Measurements from ENCODE around the gene CHKA.
A peak's percentile ranks its signal among the peaks of the same experiment; 100 is the strongest.

The CHKA gene

DNA sequence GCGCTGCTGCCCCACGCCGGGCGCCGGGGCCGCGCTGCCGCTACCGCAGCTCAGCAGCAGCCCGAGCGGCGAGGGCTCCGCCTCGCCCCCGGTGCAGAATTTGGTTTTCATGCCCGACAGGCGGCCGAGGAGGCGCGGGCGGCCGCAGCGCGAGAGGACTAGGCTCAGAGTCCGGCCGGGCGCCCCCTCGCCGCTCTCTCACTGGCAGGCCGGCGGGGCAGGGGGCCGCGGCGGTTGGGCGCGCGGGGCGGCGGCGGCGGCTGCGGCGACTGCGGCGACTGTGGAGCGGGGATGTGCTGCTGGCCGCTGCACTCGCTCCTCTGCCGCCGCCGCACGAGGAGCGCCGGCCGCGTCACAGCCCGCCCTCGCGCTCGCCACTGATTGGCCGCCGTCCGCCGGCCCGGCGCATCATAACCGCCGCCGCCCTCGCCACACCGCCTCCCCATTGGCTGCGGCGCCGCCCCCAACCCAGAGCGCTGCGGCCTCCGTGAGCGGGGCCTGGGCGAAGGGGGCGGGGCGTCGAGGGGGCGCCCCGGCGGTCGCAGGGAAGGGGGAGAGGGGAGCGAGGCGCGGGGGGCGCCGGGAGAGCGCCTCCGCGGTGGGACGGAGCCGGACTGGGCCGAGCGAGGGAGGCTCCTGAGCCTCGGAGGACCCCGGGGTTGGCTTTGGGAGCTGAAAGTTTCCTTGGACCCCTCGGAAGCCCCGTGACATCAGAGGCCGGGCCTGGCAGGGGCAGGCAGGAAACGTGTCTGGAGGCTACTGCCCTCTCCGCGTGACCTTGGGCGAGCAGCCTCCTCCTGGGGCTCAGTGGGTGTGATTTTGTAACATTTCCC is at the start of gene CHKA:
TSS of gene CHKA (minus strand) at position 322 of the 833 bp plus-strand sequence. CDS start at position 111, 211 bp downstream.
- peak; percentile 99 for DNase-seq (ENCODE audit: low spot score)

DNA sequence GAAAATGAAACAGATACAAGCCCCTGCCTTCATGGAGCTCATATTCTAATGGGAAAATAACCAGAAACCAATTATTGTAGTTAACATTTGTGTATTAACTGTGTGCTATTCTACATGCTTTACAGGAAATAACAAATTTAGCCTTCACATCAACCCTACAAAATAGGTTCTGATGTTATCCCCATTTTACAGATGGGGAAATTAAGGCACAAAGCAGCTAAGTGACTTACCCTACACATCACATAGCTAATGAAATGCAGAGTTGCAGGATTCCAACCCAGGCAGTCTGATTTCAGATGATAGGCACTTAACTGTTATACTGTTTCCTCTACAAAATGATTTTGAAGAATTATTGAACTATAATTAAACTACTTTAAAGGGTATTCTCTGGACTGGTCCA is 48.3 kb upstream of the CHKA start:
- no peak for DNase-seq (ENCODE audit: low spot score)

DNA sequence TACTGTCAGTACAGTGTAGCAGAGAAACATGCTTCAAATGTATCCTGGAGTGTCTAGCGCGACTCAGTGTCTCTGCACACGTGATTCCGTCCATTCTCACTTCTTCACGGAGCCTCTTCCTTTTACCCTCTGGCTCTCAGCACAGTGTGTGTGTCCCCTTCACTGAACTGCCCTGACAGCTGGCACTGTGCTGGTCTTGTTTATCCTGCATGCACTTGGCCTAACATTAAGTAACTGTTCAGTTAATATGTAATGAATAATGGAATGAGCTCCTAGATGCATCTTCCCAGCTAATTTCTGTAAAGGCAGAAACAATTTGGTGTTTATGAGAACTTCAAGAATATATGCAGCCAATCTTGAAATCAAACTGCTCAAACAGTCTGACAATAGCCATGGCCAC is 47.5 kb upstream of the CHKA start:
- no peak for DNase-seq (ENCODE audit: low spot score)

DNA sequence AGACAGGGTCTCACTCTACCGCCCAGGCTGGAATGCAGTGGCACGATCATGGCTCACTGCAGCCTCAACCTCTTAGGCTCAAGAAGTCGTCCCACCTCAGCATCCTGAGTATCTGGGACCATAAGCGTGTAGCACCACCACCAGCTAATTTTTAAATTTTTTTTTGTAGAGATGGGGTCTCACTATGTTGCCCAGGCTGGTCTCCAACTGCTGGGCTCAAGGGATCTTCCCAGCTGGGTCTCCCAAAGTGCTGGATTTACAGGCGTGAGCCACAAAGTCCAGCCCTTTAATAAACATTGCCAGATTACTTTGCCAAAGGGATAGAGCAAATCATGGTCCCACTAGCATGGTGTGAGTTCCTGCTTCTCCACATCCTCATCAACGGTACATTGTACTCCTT is 46.3 kb upstream of the CHKA start:
- DNase-seq (ENCODE audit: low spot score), result no peak

DNA sequence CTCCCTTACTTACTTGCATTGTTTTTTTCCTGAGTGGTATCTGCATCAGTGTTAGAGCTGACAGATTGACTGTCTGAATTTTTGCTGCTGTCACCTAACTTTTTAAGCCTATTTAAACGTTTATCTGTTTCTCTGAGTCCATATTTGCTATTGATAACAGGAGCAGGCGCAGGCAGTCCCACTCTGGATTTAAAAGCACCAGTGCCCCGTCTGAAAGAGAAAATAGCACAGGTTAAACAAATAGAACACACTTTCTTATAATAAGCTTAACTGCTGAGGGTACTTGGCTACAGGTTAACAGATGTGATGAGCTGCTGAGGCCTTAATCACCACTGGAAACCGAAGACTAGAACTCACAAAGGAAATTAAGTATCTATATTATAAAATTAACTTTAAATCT is 45.8 kb upstream of the CHKA start:
- no peak for DNase-seq (ENCODE audit: low spot score)

DNA sequence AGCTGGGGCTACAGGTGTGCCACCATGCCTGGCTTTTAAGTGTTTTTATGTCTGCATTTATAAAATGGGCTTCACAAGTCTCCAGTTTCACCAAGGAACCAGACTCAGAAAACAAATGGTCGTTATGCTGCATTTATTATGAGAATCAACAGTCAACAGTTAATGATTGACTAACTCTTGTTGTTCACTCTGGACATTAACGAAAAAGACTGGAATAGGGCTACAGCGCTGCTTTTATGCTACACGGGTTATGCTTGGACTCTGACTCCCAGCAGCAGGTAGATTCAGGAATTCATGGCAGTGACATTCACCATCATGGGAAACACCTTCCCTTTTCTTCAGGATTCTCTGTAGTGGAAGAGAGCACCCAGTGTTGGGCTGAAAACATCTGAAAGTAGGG is 44.4 kb upstream of the CHKA start:
- no peak for DNase-seq (ENCODE audit: low spot score)

GRCh38 chr11:68164437-68164836 is 43.2 kb upstream of the CHKA start:
- DNase-seq (ENCODE audit: low spot score), result peak; percentile 57

DNA sequence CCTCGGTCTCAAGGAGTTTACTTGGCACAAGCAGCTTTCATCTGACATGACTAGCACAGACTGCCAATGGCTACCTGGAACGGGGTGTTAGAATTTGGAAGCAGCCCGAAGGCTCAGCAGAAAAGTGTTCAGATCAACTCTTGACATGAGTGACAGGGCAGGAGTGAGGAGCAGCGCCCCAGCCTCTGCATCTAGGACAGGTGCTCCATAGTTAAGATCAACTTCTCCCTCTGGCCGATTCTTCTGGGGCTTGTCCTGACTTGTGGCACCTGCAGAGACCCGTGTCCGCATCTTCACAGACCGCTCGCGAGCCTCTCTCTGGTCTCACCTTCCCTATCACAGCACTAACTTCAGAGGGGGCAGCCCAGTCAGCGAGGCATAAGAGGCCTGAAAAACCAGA is 42.5 kb upstream of the CHKA start:
- no peak for DNase-seq (ENCODE audit: low spot score)

GRCh38 chr11:68160100-68160695 is 39.0 kb upstream of the CHKA start:
- DNase-seq (ENCODE audit: low spot score), result no peak

GRCh38 chr11:68159665-68160064 is 38.5 kb upstream of the CHKA start:
- no peak for DNase-seq (ENCODE audit: low spot score)

- DNase-seq (ENCODE audit: low spot score), result no peak
These were observed 38.0 kb upstream of the CHKA start for GRCh38 chr11:68159161-68159560.

DNA sequence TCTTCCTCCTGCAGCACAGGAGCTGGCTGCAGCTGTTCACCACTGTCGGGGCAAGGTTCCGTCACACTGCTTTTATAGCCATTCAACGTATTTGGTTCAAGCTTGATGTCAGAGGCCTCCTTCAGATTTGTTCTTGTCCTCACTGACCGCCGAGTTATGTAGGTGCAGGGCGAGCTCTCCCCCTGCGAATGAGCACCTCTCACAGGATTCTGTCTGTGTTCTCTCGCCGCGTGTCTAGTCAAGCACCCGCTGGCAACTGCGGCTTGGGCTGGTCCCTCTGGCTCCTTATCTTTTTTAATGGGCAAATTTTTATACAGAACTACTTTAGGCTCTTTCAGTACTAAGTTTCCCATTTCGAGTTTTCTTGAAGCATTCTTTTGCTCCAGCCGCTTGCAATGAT is 37.4 kb upstream of the CHKA start:
- no peak for DNase-seq (ENCODE audit: low spot score)

DNA sequence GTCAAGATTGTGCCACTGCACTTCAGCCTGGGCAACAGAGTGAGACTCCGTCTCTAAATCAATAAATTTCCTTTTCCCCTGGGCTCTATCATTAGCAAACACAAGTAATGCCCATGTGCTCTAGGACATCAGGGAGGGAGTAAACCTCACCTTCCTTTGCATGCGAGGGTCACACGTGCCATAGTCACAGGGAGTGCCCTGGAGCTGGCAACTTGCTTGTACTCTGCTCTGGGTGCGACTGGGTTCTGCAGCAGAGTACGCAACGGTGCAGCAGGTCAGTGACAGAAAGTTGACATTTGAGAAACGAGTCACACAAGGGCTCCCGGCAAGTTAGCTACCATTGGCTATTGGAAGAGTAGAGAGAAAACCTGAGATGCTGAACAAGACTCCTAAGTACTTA is 32.6 kb upstream of the CHKA start:
- no peak for DNase-seq (ENCODE audit: low spot score)

- DNase-seq (ENCODE audit: low spot score), result no peak
These were observed 28.8 kb upstream of the CHKA start for GRCh38 chr11:68150037-68150436.

GRCh38 chr11:68149417-68149816 is 28.2 kb upstream of the CHKA start:
- no peak for DNase-seq (ENCODE audit: low spot score)

GRCh38 chr11:68148879-68149278 is 27.7 kb upstream of the CHKA start:
- DNase-seq (ENCODE audit: low spot score), result no peak

DNA sequence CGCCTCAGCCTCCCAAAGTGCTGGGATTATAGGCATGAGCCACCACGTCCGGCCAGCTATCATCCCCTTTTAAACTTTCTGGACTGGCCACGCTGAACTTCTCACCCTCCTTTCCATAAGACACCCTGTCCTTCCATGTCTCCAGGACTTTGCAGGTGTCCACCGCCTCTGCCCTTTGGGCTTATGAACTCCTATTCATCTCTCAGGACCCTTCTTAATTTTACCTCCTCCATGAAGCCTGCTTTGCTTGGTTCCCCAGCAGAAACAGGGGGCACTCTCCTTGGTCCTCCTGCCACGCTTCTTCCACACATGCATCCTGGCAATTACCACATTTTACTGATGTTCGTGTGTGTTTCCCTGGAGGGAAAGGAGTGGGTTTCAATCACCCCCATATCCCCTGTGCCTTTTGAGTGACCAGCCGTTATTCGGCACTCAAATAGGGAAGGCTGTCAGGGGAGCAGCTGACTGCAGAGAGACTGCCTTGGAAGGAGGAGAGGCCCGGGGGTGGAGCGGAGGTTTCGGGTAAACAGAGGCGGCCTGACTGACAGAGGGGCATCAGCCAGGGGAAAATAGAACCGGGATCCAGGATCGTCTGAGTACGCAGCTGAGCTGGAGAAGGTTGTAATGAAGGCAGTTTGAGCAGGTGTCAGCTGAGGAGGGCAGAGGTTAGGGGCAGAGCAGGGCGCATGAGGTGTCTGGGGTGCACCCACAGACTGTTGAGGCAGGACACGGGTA is 27.1 kb upstream of the CHKA start:
- no peak for DNase-seq (ENCODE audit: low spot score)

DNA sequence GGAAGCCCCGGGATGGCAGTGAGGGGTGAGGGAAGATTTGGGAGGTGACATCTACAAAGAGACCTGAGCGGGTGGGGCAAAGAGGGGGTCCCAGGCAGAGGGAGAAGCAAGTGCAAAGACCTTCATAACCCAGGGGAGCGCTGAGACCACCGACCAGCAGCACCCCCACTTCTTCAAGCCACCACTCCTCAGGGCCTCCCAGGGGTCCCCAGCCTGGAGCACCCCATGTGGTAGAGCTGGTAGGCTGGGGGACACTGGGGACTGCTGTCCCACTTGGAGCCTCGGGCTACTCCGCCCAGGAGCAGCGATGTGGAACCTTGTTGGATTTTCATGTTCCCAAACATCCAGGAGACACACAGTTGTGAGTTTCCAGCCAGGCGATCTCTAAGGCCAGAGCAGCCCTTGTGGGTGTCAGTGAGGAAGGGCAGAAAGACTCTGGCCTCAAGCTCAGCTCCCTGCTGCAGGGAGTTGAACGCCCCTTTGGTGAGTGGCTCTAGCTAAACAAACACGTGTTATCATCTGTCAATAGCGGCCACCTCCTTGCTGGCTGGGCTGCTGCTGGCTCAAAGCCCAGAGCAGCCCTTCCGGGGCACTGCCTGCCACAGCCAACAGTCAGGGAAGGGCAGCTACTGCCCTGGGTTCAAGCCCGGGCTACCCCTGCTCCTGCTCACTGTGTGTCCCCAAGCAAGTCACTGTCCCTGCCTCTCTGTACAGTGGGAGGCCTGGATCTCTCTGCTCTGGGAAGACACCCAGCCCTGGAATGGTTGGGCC is 25.7 kb upstream of the CHKA start:
- peak; percentile 57 for DNase-seq (ENCODE audit: low spot score)

GRCh38 chr11:68146010-68146540 is 24.9 kb upstream of the CHKA start:
- DNase-seq (ENCODE audit: low spot score), result no peak

DNA sequence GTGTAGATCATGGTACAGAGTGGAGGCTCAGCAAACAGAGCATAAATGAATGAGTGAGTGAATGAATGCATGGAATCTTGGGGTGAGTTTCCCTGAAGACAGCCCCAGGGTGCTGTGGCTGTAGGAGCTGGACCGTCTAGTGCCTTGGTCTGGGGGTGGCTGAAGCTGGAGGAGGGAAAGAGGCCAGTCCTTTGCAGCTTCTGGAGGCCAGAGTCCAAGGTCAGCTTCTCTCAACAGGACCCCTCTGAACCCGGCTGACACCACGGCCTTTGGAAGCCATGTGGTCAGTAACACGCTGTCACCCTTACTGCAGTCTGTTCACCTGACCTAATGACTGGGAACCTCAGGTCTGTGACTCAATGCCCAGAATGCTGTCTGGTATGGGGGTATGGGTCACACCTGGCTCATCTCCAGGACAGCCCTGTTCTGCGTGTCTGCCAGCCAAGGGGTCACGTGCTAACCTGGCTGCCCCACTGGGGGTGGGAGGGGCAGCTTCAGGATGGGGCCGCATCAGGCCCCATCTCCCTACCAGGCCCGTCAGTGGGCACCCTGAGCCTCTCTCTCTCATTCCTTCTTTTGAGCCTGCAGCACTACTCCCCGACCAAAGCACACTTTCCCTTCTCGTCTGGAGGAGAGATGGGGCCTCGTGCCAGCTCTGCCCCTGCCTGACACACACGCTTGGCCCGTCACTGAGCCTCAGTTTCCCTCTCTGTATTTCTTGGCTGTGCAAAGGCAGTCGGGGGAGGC is 24.1 kb upstream of the CHKA start:
- DNase-seq (ENCODE audit: low spot score), result no peak

GRCh38 chr11:68143310-68143689 is 22.1 kb upstream of the CHKA start:
- DNase-seq (ENCODE audit: low spot score), result no peak

Data from GM03348 (cell line).